ENCODE data around the gene TBL1X. TPM values are rescaled to one million over a fixed set of nuclear protein-coding genes. Genes with fewer than 3 reads are reported as not detected.

Gene TBL1X
- total and polyA plus RNA-seq, 2 of the 8 experiments (the other 6 are each of a cell fraction or from before 2014, with no cell fraction given), result 13.3 to 25.6 TPM

- TF ChIP-seq CHD7 (IDR thresholded peaks at IDR 0.05; ENCODE audit: insufficient replicate concordance, low read length) (no peak), GTF2F1 (IDR thresholded peaks at IDR 0.05; ENCODE audit: borderline replicate concordance, low read depth, low read length) (no peak), RBBP5 (IDR thresholded peaks at IDR 0.05; ENCODE audit: borderline replicate concordance, low read depth, low read length) (no peak), CTCF (IDR thresholded peaks at IDR 0.05; ENCODE audit: control extremely low read depth in 1 of 3, insufficient read depth in 1 of 3, low read depth in 1 of 3, low read length in 3 of 3) (peak in 1 of 3 experiments; percentile 19; a peak in 1 of 4 replicates), EGR1 (IDR thresholded peaks at IDR 0.05; ENCODE audit: borderline replicate concordance, low read depth, low read length) (no peak), BCL11A (IDR thresholded peaks at IDR 0.05; ENCODE audit: low read depth in 2 of 2, low read length in 2 of 2) (no peak)
Measured at GRCh38 chrX:9573282-9574106, 108.6 kb downstream of the TBL1X start (continued).

All from H1 (cell line).